NCI-H460 (cell line): ENCODE results near the gene ZNF345. TPM values are rescaled to one million over a fixed set of nuclear protein-coding genes. Genes with fewer than 3 reads are reported as not detected.

Experiments used
- DNase-seq: peaks from one replicate; pipeline ENCODE4 v3.0.0-alpha.2; 2016; ENCODE audit warnings: low read depth; ENCODE audit errors: extremely low read depth
- polyA plus RNA-seq: library from polyadenylated mRNA; depleted of rRNA; stranded (reverse); fragments of >200 nt; gene quantifications from 2 replicates; pipeline ENCODE4 v1.2.3, GENCODE V29; 2014; cell fraction: nucleus; rRNA removed
- total RNA-seq: library from RNA; depleted of rRNA; stranded (reverse); fragments of >200 nt; shearing (Covaris generic); gene quantifications from 2 replicates; pipeline ENCODE4 v1.2.3, GENCODE V29; 2014; rRNA removed

Gene ZNF345
- total RNA-seq, result 1.9 and 2.6 TPM in 2 replicates
- 8.5 and 12.0 TPM in 2 replicates for polyA plus RNA-seq

- peak; percentile 93 for DNase-seq
These were observed at the start of gene ZNF345 for GRCh38 chr19:36850559-36851442. ZNF345 (plus strand) TSS chr19:36850876; CDS start chr19:36876831, 25,955 bp downstream.

DNA sequence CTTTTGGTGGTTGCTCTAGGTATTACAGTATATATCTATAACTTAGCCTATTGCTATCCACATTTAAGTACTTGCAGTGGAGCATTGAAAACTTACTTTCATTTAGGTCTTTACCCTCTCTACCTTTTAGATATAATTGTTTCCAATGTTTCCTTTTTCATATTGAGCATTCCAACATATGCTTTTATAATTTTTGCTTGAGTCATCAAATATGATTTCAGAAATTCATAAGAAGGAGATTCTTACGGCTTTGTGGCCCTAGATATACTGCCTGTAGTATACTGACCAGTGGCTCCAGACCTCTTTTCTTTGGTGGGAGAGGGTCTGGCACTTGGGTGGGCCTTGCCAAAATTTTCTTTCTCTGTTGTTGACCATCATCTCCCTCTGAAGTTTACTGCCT, 45.3 kb upstream of the ZNF345 start:
- DNase-seq, result no peak

- no peak for DNase-seq
These were observed 43.6 kb upstream of the ZNF345 start for GRCh38 chr19:36807029-36807428.

- DNase-seq, result no peak
These were observed 31.5 kb upstream of the ZNF345 start for GRCh38 chr19:36819130-36819630.

GRCh38 chr19:36821758-36822157, 28.9 kb upstream of the ZNF345 start:
- DNase-seq, result no peak

DNA sequence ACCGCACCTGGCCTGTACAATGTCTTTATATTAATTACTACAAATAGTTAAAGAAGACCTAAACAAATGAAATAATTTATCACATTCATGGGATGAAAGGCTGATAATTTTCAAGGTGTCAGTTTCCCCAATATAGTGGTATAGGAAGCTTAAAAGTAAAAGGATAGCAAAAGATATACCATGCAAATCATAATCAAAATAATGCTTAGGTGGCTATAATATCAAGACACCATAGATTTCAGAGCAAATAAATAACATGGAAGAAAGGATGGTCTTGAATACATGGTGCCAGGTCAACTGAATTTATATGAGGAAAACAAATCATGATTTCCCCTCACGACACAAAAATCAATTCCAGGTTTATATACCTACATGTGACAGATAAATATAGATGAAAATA, 17.2 kb upstream of the ZNF345 start:
- no peak for DNase-seq

DNA sequence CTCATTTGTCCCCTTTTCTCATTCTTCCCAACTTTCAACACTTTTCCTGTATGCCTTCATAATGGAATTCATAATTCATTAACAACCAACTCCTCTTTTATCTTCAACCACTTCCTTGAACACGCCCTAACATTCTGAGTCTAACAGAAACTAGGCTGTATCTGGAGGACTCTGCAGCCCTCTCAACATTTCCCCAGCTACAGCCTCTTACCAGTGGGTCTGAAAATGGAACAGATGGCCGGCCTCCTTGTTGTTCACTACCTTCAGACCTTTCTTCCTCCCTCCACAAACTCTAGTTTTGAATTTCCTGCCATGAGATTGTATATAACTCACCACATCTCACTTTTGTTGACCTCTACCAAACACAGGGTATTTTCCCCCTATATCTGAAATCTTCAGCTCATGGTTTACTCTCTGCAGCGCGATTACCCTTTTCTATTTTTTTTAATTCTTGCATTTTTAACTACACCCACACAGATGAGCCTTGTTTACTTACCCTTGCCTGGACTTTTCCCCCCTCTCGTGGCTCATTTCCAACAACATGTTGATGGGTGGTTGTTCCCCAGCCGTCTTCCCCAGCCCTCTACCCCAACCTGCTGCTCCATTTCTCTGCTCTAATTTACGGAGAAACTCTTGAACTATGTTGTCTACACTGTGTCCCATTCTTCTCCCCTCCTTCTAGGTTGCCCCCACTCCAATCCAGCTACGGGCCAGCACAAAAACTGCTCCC, 13.3 kb upstream of the ZNF345 start:
- no peak for DNase-seq

- peak; percentile 85 for DNase-seq
These were observed 12.5 kb upstream of the ZNF345 start, which contains the start of gene ZNF790 for GRCh38 chr19:36837906-36838783. ZNF790 (minus strand) TSS chr19:36838387; CDS start chr19:36825619, 12,768 bp downstream.

GRCh38 chr19:36838784-36839324, 11.8 kb upstream of the ZNF345 start:
- no peak for DNase-seq

DNA sequence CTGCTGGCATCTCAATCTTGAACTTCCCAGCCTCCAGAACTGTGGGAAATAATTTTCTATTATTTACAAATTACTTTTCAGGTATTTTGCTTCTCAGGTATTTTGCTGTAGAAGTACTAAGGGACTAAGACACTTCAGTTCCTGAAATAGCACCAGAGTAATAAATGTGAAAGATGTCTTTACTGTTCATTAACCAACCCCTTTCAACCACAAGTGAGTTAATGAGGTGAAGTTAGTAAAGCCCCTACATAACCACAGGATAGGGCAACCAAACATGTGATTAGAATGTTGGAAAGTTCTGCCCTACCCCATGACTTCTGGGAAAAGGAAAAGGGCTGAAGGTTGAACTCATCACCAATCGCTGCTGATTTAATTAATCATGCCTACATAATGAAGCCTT, 2.7 kb upstream of the ZNF345 start:
- DNase-seq, result no peak

- DNase-seq, result peak; percentile 85
These were observed 746 bp upstream of the ZNF345 start for GRCh38 chr19:36849701-36850558.

GRCh38 chr19:36851898-36852297, 1.2 kb downstream of the ZNF345 start:
- DNase-seq, result no peak

- DNase-seq, result no peak
These were observed 26.6 kb downstream of the ZNF345 start for GRCh38 chr19:36876993-36877938.

GRCh38 chr19:36891768-36892357, 41.2 kb downstream of the ZNF345 start:
- DNase-seq, result no peak

- DNase-seq, result no peak
These were observed 44.2 kb downstream of the ZNF345 start for GRCh38 chr19:36894849-36895383.

DNA sequence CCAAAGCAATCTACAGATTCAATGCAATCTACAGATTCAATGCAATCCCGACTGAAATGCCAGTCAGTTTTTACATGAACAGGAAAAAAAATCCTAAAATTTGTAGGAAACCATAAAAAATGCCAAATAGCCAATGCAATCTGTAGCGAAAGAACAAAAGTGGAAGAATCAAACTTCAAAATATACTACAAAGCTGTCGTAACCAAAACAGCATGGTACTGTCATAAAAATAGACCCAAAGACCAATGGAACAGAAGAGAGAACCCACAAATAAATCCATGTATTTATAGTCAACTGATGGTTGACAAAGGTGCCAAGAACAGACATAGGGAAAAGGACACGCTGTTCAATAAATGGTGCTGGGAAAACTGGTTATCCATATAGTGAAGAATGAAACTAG, 47.7 kb downstream of the ZNF345 start:
- DNase-seq, result no peak
